Vagina (tissue), 2 donors: ENCODE data around the gene SPIB. TPM values are rescaled to one million over a fixed set of nuclear protein-coding genes. Genes with fewer than 3 reads are reported as not detected.

ENCODE experiments used
- DNase-seq, 2 donors: peaks; one replicate each; pipeline ENCODE4 v3.0.0-alpha.2; 2017; ENCODE audit errors: extremely low spot score in 2 of 2
- H3K27ac ChIP-seq: fragments of 200-600 bp; sonication (generic); one replicate; pipeline ENCODE4 v1.5.1; 2019
- H3K27me3 ChIP-seq: fragments of 200-600 bp; sonication (generic); one replicate; pipeline ENCODE4 v1.5.1; 2019
- H3K36me3 ChIP-seq, 2 donors: fragments of 200-600 bp; sonication (generic); one replicate each; pipeline ENCODE4 v1.5.1; 2017 to 2019
- H3K4me1 ChIP-seq: fragments of 200-600 bp; sonication (generic); one replicate; pipeline ENCODE4 v1.5.1; 2019
- H3K4me3 ChIP-seq, 2 donors: fragments of 200-600 bp; sonication (generic); 1 replicate in 1 of 2; 2 replicates in 1 of 2; pipeline ENCODE4 v1.5.1; 2016 to 2019
- H3K9me3 ChIP-seq: fragments of 200-600 bp; sonication (generic); one replicate; pipeline ENCODE4 v1.5.1; 2019
- POLR2A ChIP-seq, 2 donors: fragments of 450-650 bp; IDR thresholded peaks; one replicate each; pipeline ENCODE4 v1.6.1; 2017; ENCODE audit warnings: antibody characterized with exemption in 2 of 2, mild to moderate bottlenecking in 2 of 2, moderate library complexity in 2 of 2
- POLR2AphosphoS5 ChIP-seq, 2 donors: sonication (generic); formaldehyde crosslinking; IDR thresholded peaks; one replicate each; pipeline ENCODE4 v1.9.0; 2017; ENCODE audit warnings: antibody characterized with exemption in 2 of 2, mild to moderate bottlenecking in 2 of 2, low read depth in 1 of 2; ENCODE audit not compliant: insufficient read depth in 1 of 2
- intact Hi-C: fragments of 100-400 bp; cut with DNase I; formaldehyde crosslinking; loops from one replicate; pipeline ENCODE4 v1.15.1; 2023
- total RNA-seq: library from RNA; depleted of rRNA; stranded (reverse); fragments of >200 nt; gene quantifications from one replicate; pipeline ENCODE4 v1.2.3, GENCODE V29; 2016
- TF ChIP-seq, protein P1 (sequence below), 3 experiments: fragments of 450-650 bp in 2 of 3; fragments of 200-600 bp in 1 of 3; sonication (generic) in 1 of 3; IDR thresholded peaks; one replicate each; pipeline ENCODE4 v1.5.1; 2017 to 2019; ENCODE audit warnings: antibody characterized with exemption in 3 of 3, mild to moderate bottlenecking in 2 of 3, moderate library complexity in 2 of 3

SPIB gene
- total RNA-seq, 1 donor from 2014 or later = not detected

DNA sequence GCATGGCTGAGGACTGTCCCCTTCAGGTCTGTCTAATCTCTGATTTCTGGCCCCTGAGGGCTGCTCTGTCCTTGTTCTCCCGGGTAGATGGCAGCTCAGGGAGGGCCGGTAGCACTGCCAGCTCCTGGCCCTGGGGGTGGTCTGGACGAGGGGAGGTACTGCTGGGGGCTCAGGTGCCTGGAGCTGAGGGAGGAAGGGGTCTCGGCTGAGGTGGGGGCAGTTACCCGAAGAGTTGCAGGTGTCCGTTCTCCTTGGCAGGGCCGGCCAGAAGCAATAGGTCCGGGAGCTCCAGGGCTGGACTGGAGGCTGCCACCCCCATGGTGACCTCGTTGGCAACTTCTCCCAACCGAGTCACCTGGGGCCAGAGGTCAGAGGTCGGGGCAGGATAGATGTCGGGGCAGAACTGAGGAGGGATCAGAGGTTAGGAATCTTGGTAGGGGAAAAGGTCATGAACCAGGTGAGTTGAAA lies 56.4 kb downstream of the SPIB start:
- no peak overlapping the region for H3K27ac ChIP-seq
- no peak for TF ChIP-seq POLR2A (IDR thresholded peaks at IDR 0.05)
- TF ChIP-seq, protein P1, sequence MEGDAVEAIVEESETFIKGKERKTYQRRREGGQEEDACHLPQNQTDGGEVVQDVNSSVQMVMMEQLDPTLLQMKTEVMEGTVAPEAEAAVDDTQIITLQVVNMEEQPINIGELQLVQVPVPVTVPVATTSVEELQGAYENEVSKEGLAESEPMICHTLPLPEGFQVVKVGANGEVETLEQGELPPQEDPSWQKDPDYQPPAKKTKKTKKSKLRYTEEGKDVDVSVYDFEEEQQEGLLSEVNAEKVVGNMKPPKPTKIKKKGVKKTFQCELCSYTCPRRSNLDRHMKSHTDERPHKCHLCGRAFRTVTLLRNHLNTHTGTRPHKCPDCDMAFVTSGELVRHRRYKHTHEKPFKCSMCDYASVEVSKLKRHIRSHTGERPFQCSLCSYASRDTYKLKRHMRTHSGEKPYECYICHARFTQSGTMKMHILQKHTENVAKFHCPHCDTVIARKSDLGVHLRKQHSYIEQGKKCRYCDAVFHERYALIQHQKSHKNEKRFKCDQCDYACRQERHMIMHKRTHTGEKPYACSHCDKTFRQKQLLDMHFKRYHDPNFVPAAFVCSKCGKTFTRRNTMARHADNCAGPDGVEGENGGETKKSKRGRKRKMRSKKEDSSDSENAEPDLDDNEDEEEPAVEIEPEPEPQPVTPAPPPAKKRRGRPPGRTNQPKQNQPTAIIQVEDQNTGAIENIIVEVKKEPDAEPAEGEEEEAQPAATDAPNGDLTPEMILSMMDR (IDR thresholded peaks at IDR 0.05) = no peak
- TF ChIP-seq POLR2AphosphoS5 (IDR thresholded peaks at IDR 0.05; ENCODE audit: insufficient read depth in 1 of 2, low read depth in 1 of 2) = no peak
- no peak for DNase-seq
- no peak overlapping the region for H3K4me3 ChIP-seq
- no peaks in the 10 kb centered on the region for H3K27me3 ChIP-seq
- peaks cover 22% of the 10 kb centered on the region for H3K4me1 ChIP-seq
- intact Hi-C loops = no loop called here
- H3K9me3 ChIP-seq = no peaks in the 10 kb centered on the region
- peaks cover 0 to 11% of the 10 kb centered on the region in 2 donors for H3K36me3 ChIP-seq

DNA sequence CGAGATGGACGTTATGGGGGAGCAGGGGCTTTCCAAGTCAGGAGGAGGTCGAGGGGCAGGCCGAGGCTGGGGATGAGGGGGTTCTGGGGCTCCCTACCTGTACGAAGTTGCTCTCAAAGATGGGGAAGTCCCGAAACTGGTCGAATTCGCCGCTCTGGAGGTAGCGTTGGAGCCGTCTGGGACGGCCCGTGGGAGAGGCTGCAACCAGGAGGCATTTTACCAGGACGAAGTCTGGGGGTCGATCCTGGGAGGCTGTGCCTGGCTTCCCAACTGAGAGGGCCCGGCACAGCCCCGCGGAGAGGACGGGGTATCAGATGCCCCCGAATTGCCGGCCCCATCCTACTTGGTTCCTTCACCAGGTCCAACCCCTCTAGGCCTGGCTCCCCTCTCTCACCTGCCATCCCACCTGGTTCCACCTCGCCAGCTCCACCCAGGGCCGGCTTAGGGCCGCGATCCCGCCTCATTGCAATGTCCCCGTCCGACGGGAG lies 57.0 kb downstream of the SPIB start:
- intact Hi-C loops = no loop called here

DNA sequence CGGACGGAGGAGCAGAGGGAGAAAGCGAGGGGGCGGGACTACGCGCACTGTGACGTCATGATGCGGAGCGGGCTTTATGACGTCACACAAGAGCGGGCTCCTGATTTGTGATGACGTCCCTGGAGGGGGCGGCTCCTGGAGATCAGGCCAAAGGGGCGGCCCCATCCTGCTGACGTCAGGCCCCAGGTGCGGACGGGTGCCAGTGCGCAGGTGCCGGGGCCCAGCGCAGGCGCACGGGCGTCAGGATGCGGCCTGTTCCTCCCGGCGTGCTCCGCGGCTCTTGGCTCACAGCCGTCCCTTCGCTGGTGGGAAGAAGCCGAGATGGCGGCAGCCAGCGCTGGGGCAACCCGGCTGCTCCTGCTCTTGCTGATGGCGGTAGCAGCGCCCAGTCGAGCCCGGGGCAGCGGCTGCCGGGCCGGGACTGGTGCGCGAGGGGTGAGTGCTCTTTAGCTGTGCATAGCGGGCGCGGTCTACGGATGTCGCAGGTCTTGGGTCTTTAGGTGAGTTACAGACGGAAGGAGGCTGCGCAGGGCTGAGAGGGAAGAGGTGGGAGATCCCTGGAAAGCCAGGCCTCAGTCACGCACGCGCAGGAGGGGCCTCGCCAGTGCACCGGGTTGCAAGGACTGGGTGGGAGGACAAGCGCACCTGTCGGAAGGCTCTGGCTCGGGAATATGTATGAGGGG lies 57.6 kb downstream of the SPIB start, which contains the start of the genes EMC10 and GARIN5A:
Gene EMC10 (plus strand): TSS at position 284 of the 683 bp plus-strand sequence. CDS start 38 bp downstream, at position 322.
Gene GARIN5A (minus strand): TSS at position 625 of the 683 bp plus-strand sequence. CDS start 460 bp downstream, at position 165.
- Histone ChIP-seq H3K4me1 (peaks cover 22% of the 10 kb centered on the region), H3K36me3 (peaks cover 0 to 23% of the 10 kb centered on the region in 2 donors), H3K4me3 (peak within 1 kb of the TSS; percentile 77 to 86), H3K9me3 (no peaks in the 10 kb centered on the region), H3K27me3 (no peaks in the 10 kb centered on the region), H3K27ac (peak within 1 kb of the TSS; percentile 68)
- TF ChIP-seq, protein P1 (IDR thresholded peaks at IDR 0.05) = peak in 1 of 3 experiments; percentile 9
- peak in 1 of 2 donors; percentile 5 for TF ChIP-seq POLR2A (IDR thresholded peaks at IDR 0.05)
- peak; percentile 80 to 92 for TF ChIP-seq POLR2AphosphoS5 (IDR thresholded peaks at IDR 0.05; ENCODE audit: insufficient read depth in 1 of 2, low read depth in 1 of 2)
- intact Hi-C loops = no loop called here
- DNase-seq = no peak

More for the DNA sequence above, 57.0 kb downstream of the SPIB start:
- TF ChIP-seq, protein P1 (IDR thresholded peaks at IDR 0.05) = no peak
- TF ChIP-seq POLR2AphosphoS5 (IDR thresholded peaks at IDR 0.05; ENCODE audit: insufficient read depth in 1 of 2, low read depth in 1 of 2) (no peak), POLR2A (IDR thresholded peaks at IDR 0.05) (no peak)
- Histone ChIP-seq H3K4me1 (peaks cover 22% of the 10 kb centered on the region), H3K36me3 (peaks cover 0 to 17% of the 10 kb centered on the region in 2 donors), H3K27ac (no peak overlapping the region), H3K9me3 (no peaks in the 10 kb centered on the region), H3K27me3 (no peaks in the 10 kb centered on the region), H3K4me3 (peak overlapping the region; percentile 77 to 86)
- DNase-seq = no peak

DNA sequence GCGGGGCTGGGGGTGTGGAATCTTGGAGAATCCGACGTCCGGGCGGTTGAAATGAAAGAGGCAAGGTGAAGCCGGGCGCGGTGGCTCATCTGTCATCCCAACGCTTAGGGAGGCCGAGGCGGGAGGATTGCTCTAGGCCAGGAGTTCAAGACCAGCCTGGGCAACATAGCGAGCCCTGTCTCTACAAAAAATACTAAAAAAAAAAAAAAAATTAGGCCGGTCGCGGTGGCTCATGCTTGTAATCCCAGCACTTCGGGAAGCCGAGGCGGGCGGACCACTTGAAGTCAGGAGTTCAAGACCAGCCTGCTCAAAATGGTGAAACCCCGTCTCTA lies 58.1 kb downstream of the SPIB start:
- intact Hi-C loops = no loop called here
- H3K27ac ChIP-seq = peak overlapping the region; percentile 68

More for the DNA sequence above, 58.1 kb downstream of the SPIB start:
- DNase-seq = no peak
- Histone ChIP-seq H3K9me3 (no peaks in the 10 kb centered on the region), H3K4me3 (peak overlapping the region; percentile 77 to 86), H3K36me3 (peaks cover 0 to 28% of the 10 kb centered on the region in 2 donors), H3K4me1 (peaks cover 22% of the 10 kb centered on the region), H3K27me3 (no peaks in the 10 kb centered on the region)
- TF ChIP-seq POLR2AphosphoS5 (IDR thresholded peaks at IDR 0.05; ENCODE audit: insufficient read depth in 1 of 2, low read depth in 1 of 2) (no peak), POLR2A (IDR thresholded peaks at IDR 0.05) (no peak)
- TF ChIP-seq, protein P1 (IDR thresholded peaks at IDR 0.05) = no peak
